NT2/D1 (cell line): ENCODE results near the gene TTL.
A peak's percentile ranks its signal among the peaks of the same experiment; 100 is the strongest.

Source experiments
- DNase-seq: peaks from one replicate; pipeline ENCODE4 v3.0.0-alpha.2; 2011; ENCODE audit warnings: low read depth, low spot score
- H3K27me3 ChIP-seq: 2 replicates; pipeline ENCODE4 v1.6.0; 2011; ENCODE audit warnings: mild to moderate bottlenecking; ENCODE audit not compliant: insufficient read length, insufficient read depth
- H3K36me3 ChIP-seq: 2 replicates; pipeline ENCODE4 v1.6.1; 2011; ENCODE audit warnings: mild to moderate bottlenecking, low read length, mixed read lengths; ENCODE audit not compliant: insufficient read depth, insufficient read length
- H3K4me1 ChIP-seq: 2 replicates; pipeline ENCODE4 v1.5.1; 2011; ENCODE audit not compliant: insufficient read depth, insufficient read length
- H3K4me3 ChIP-seq: 2 replicates; pipeline ENCODE4 v1.5.1; 2011; ENCODE audit warnings: low read depth; ENCODE audit not compliant: insufficient read length
- H3K9ac ChIP-seq: 2 replicates; pipeline ENCODE4 v1.6.0; 2011; ENCODE audit warnings: low read depth; ENCODE audit not compliant: insufficient read length
- H3K9me3 ChIP-seq: 2 replicates; pipeline ENCODE4 v1.5.1; 2011; ENCODE audit warnings: mild to moderate bottlenecking, low read length; ENCODE audit not compliant: insufficient read depth
- SUZ12 ChIP-seq: IDR thresholded peaks from 2 replicates; pipeline ENCODE4 v1.6.1; 2011; ENCODE audit not compliant: insufficient read length, insufficient read depth; ENCODE audit errors: extremely low read depth
- YY1 ChIP-seq: IDR thresholded peaks from 2 replicates; pipeline ENCODE4 v1.6.1; 2011; ENCODE audit not compliant: insufficient read length, insufficient read depth
- ZNF274 ChIP-seq: IDR thresholded peaks from 2 replicates; pipeline ENCODE4 v1.6.1; 2011; ENCODE audit warnings: mild to moderate bottlenecking, low read depth, low read length

TTL gene

GRCh38 chr2:112483042-112483473 is 1.1 kb downstream of the TTL start:
- Histone ChIP-seq H3K4me1 (no peaks in the 10 kb centered on the region), H3K9ac (peak overlapping the region; percentile 97), H3K9me3 (no peaks in the 10 kb centered on the region), H3K4me3 (peak overlapping the region; percentile 84), H3K36me3 (peaks cover 46% of the 10 kb centered on the region), H3K27me3 (peaks cover 7% of the 10 kb centered on the region)
- TF ChIP-seq ZNF274 (no peak), YY1 (no peak), SUZ12 (no peak)
- DNase-seq, result no peak

GRCh38 chr2:112483831-112484230 is 1.9 kb downstream of the TTL start:
- no peak overlapping the region for H3K4me3 ChIP-seq
- DNase-seq, result no peak

DNA sequence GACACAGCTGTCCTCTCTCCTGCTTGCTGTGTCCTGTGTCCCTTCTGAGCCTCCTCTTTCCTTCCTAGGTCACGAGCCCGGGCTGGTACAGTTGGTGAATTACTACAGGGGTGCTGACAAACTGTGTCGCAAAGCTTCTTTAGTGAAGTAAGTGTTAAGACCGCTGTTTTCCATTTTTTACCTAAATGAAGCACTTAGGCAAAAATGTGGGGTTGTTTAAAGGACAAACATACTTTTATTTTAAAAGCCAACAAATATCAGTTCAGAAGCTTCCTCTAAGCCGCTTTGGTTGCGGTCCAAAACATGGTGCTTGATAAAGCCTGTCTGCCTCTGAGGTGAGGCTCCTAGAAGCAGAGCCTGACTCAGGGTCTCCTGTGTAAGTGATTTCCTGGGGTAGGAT is 3.9 kb downstream of the TTL start:
- Histone ChIP-seq H3K4me1 (no peaks in the 10 kb centered on the region), H3K36me3 (peaks cover 51% of the 10 kb centered on the region), H3K9ac (no peak overlapping the region), H3K27me3 (peaks cover under 1% of the 10 kb centered on the region), H3K4me3 (no peak overlapping the region), H3K9me3 (no peaks in the 10 kb centered on the region)
- no peak for DNase-seq
- TF ChIP-seq ZNF274 (no peak), SUZ12 (no peak)

More at GRCh38 chr2:112483831-112484230, 1.9 kb downstream of the TTL start:
- TF ChIP-seq ZNF274 (no peak), SUZ12 (no peak), YY1 (no peak)
- Histone ChIP-seq H3K27me3 (peaks cover 7% of the 10 kb centered on the region), H3K9ac (no peak overlapping the region), H3K4me1 (no peaks in the 10 kb centered on the region), H3K9me3 (no peaks in the 10 kb centered on the region), H3K36me3 (peaks cover 47% of the 10 kb centered on the region)

DNA sequence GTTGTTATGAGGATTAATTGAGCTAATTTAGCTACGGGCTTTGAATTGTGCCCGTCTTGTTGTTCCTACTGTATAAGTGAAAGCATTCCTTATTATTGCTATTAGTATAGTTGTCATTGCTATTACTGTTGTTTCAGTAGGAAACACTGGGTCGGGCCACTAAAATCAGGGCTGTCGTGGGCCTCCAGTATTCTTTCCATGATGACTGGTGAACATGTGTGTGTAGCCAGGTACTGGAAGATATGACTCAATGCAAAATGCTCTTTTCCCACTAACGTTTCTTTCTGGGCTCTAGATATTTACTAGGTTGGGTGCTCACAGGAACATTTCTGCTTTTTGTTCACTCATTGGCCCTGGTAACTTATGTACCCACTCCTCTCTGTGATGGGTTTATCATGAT is 4.9 kb downstream of the TTL start:
- no peaks in the 10 kb centered on the region for H3K4me1 ChIP-seq
- TF ChIP-seq YY1 (no peak), ZNF274 (no peak), SUZ12 (no peak)
- H3K4me3 ChIP-seq, result no peak overlapping the region
- no peaks in the 10 kb centered on the region for H3K9me3 ChIP-seq
- no peaks in the 10 kb centered on the region for H3K27me3 ChIP-seq
- no peak for DNase-seq
- no peak overlapping the region for H3K9ac ChIP-seq
- peaks cover 57% of the 10 kb centered on the region for H3K36me3 ChIP-seq

DNA sequence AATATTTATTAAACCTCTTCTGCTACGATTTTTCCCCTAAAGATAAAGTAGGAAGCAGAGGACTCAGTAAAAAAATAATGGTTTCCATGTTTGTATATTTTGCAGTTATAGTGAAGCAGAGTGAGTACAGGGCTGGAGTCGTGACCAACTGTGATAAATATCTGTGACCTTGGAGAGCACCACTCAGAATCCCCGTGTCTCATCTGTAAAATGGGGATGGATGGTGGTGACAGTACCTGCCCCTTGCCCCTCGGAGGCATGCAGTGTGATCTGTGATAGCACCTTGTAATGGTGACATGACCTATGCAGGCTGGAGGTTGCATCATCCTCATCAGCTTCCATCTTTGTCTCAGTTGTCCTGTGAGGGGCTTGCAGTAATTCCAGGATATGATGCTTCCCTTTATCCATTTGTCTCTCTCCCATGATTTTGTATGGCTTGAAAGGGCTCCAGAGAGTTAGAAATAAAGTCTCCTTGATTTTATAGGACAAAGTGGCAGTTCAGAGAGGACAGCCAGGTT is 5.5 kb downstream of the TTL start:
- TF ChIP-seq SUZ12 (no peak), ZNF274 (no peak), YY1 (no peak)
- Histone ChIP-seq H3K9me3 (no peaks in the 10 kb centered on the region), H3K4me1 (no peaks in the 10 kb centered on the region), H3K9ac (no peak overlapping the region), H3K36me3 (peaks cover 57% of the 10 kb centered on the region), H3K4me3 (no peak overlapping the region), H3K27me3 (no peaks in the 10 kb centered on the region)
- no peak for DNase-seq

- Histone ChIP-seq H3K9ac (no peak overlapping the region), H3K4me1 (no peaks in the 10 kb centered on the region), H3K4me3 (no peak overlapping the region), H3K36me3 (peaks cover 57% of the 10 kb centered on the region), H3K9me3 (no peaks in the 10 kb centered on the region), H3K27me3 (no peaks in the 10 kb centered on the region)
- TF ChIP-seq SUZ12, result no peak
- TF ChIP-seq YY1, result no peak
- no peak for TF ChIP-seq ZNF274
- no peak for DNase-seq
Measured at GRCh38 chr2:112488201-112488600, 6.2 kb downstream of the TTL start.

DNA sequence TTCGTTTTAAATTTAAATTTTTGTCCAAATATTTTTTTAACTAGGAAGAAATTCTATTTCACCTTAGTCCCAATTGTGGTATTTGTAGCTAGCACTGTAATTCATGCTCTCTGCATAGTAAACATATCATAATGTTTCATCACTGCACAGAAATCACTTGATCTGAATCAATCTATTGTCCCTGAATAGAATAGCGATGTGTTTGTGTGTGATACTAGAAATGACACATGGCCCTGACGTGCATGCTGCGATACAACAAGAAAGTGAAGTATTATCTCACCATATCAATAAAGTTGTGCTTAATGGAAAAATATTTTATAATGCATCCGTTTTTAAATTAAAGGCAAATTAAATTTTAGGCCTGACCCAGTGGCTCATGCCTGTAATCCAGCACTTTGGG is 10.0 kb downstream of the TTL start:
- H3K9me3 ChIP-seq, result no peaks in the 10 kb centered on the region
- H3K4me3 ChIP-seq, result no peak overlapping the region
- TF ChIP-seq YY1 (no peak), ZNF274 (no peak), SUZ12 (no peak)
- H3K27me3 ChIP-seq, result no peaks in the 10 kb centered on the region
- no peak overlapping the region for H3K9ac ChIP-seq
- no peaks in the 10 kb centered on the region for H3K4me1 ChIP-seq
- no peak for DNase-seq
- peaks cover 45% of the 10 kb centered on the region for H3K36me3 ChIP-seq

DNA sequence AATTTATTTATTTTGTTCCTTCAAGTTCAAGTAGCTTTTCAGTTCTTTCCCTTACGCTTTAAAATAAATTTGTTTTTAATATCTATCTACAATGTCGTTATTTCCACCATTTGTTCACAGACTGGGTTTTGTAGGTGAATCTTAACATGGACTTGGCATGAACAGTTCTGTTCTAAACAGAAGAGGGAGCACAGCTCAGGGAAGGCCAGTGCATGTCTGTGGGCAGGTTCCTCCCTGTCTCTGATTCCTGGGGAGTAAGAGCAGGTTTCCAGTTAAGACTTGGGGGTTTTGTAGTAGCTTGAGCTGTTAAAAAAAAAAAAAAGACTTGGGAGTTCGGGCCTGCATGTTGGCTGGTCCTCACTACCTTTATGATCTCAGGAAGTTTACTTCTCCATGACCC is 11.1 kb downstream of the TTL start:
- no peak overlapping the region for H3K9ac ChIP-seq

More for the DNA sequence above, 11.1 kb downstream of the TTL start:
- Histone ChIP-seq H3K27me3 (no peaks in the 10 kb centered on the region), H3K4me3 (no peak overlapping the region), H3K36me3 (peaks cover 37% of the 10 kb centered on the region), H3K9me3 (no peaks in the 10 kb centered on the region), H3K4me1 (no peaks in the 10 kb centered on the region)
- no peak for DNase-seq
- TF ChIP-seq ZNF274 (no peak), YY1 (no peak), SUZ12 (no peak)
